ENCODE data around the gene DAPK1. TPM values are rescaled to one million over a fixed set of nuclear protein-coding genes. Genes with fewer than 3 reads are reported as not detected.
A peak's percentile ranks its signal among the peaks of the same experiment; 100 is the strongest.
"Not testable (repeated sequence)": the region's sequence is repeated elsewhere in the genome, so short reads cannot be mapped to it uniquely, and the experiment has no call there.

The DAPK1 gene
- total RNA-seq, 8 experiments from 2014 or later = 31.6 to 466 (median 50.0) TPM

DNA sequence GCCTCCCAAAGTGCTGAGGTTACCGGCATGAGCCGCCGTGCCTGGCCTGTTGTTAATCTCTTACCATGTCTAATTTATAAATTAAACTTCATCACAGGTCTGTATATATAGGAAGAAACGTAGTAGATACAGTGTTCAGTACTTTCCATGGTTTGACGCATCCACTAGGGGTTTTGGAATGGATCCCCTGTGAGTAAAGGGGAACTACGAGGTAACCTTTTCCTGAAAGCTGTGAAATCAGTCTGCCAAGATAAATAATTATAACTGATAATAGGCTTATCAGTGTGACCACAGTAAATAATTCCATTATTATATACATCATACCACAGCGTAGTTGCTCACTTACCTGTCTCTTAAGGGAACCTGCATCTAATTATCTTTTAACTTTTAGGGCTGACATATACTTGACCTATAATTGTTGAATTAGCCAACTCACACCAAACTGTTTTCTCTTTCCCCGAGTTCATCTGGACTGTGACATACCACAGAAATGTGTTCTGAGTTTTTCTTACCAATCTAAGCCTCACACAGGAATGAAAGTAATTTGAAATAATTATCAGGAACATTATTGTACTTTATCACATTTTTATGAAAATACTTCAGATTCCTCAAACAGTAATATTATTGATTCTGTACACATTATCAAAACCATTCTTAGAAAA, 42.9 kb downstream of the DAPK1 start:
- in situ Hi-C loops (cut with MboI; ENCODE audit: low pct_unique_long_range_greater_than_20kb in 2 of 9, low sequenced_read_pairs in 9 of 9, unreplicated experiment in 9 of 9) = no loop called here
- WGBS, 10 experiments = 48 to 98% (median 84%) methylated on average over 1 to 7 of the region's 8 CpGs
- no peak overlapping the region for H3K4me3 ChIP-seq
- H3K4me1 ChIP-seq (replicated peaks in 1 of 2) = peaks cover 0 to 3% of the 10 kb centered on the region in 2 donors
- no peak for ATAC-seq (replicated peaks in 6 of 8)
- no peak overlapping the region for H3K27ac ChIP-seq

DNA sequence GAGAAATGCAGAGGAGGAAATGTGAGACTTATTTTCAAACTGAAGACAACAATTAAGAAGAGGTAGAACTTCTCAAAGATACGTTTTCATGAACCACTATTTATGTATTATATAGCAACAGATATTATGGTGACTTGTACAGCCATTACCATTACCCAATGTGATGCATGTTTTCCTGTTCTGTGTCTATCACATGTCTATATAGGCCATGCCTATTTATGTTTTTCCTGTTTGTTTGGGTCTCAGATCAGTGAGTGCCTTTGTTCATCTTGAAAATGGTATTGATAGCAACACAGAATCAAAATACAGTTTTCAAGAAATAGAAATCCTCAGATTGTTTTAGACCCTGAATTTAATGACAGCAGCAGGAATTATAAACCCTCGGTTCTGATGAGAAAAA, 44.0 kb downstream of the DAPK1 start:
- Histone ChIP-seq H3K4me3 (no peak overlapping the region), H3K27ac (no peak overlapping the region), H3K4me1 (replicated peaks in 1 of 2) (peaks cover 0 to 2% of the 10 kb centered on the region in 2 donors)
- no peak for ATAC-seq (replicated peaks in 6 of 8)
- in situ Hi-C loops (cut with MboI; ENCODE audit: low pct_unique_long_range_greater_than_20kb in 2 of 9, low sequenced_read_pairs in 9 of 9, unreplicated experiment in 9 of 9) = no loop called here
- 38 to 100% (median 87%) methylated on average over 1 to 2 of the region's 2 CpGs for WGBS, 10 experiments

DNA sequence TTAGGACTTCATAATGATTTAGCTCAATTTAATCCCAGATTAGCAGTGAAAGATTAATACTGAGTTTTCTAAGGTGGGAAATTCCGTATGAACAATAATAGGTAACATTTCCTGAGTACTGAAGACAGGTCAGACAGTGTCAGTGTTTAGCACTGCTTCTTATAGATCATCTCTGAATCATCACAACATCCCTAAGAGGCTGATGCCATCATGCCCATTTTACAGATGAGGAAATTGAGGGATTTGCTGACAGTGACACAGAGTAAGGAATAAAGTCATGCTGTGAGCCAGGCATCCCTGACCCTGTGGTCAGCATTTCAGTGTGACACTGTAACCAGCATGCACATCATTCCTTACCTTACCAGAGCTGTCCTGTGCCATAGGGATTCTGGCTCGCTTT, 44.5 kb downstream of the DAPK1 start:
- in situ Hi-C loops (cut with MboI; ENCODE audit: low pct_unique_long_range_greater_than_20kb in 2 of 9, low sequenced_read_pairs in 9 of 9, unreplicated experiment in 9 of 9) = no loop called here
- Histone ChIP-seq H3K4me1 (replicated peaks in 1 of 2) (peaks cover 0 to 3% of the 10 kb centered on the region in 2 donors), H3K27ac (no peak overlapping the region), H3K4me3 (no peak overlapping the region)
- ATAC-seq (replicated peaks in 6 of 8) = no peak
- 0 to 60% (median 34%) methylated on average over 1 to 2 of the region's 2 CpGs; no CpG with 5 or more reads in 1 of the 10 experiments for WGBS, 10 experiments

DNA sequence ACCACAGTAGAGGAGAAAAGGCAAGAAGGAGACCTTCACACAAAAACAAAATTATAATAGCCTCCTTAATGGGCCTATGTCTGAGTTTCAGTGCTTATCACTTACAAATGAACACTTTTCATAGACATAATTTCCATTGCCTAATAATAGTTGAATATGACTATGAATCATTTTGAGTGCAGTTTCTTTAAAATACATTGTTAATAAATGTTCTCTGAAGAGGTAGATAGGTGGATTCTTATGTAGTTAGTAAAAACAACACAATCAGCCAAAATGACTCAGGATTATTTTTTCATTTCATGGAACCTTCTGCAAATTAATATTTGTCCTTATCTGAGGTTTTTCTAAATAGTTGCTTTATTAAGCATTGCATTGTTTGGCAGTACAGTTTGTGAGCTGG, 45.6 kb downstream of the DAPK1 start:
- Histone ChIP-seq H3K27ac (no peak overlapping the region), H3K4me1 (replicated peaks in 1 of 2) (peaks cover 0 to 3% of the 10 kb centered on the region in 2 donors), H3K4me3 (no peak overlapping the region)
- no peak for ATAC-seq (replicated peaks in 6 of 8)
- in situ Hi-C loops (cut with MboI; ENCODE audit: low pct_unique_long_range_greater_than_20kb in 2 of 9, low sequenced_read_pairs in 9 of 9, unreplicated experiment in 9 of 9) = no loop called here

DNA sequence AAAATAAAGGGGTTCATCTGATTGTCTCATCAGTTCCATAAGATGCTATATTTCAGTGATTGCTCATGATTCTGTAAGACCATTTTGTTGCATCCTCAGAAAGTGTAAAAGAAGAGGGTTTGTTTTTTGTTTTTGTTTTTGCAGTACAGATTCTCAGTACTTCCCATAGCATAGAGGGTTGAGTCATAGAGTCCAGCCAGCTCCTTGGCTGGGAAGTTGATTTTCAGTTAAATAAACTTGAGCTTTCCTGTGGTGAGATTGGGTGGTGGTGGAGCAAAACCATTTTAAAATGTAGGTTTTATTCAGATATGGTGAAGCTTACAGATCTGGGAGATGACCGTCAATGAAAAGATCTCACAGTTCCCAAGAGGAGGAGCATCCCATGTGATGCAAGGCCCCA, 48.2 kb downstream of the DAPK1 start:
- Histone ChIP-seq H3K27ac (no peak overlapping the region), H3K4me3 (no peak overlapping the region), H3K4me1 (replicated peaks in 1 of 2) (peaks cover 0 to 3% of the 10 kb centered on the region in 2 donors)
- WGBS, 10 experiments = 20 to 100% (median 84%) methylated on average over 1 of the region's 1 CpG; no CpG with 5 or more reads in 4 of the 10 experiments
- in situ Hi-C loops (cut with MboI; ENCODE audit: low pct_unique_long_range_greater_than_20kb in 2 of 9, low sequenced_read_pairs in 9 of 9, unreplicated experiment in 9 of 9) = no loop called here
- peak in 2 of 8 experiments; percentile 9 to 10 for ATAC-seq (replicated peaks in 6 of 8)

DNA sequence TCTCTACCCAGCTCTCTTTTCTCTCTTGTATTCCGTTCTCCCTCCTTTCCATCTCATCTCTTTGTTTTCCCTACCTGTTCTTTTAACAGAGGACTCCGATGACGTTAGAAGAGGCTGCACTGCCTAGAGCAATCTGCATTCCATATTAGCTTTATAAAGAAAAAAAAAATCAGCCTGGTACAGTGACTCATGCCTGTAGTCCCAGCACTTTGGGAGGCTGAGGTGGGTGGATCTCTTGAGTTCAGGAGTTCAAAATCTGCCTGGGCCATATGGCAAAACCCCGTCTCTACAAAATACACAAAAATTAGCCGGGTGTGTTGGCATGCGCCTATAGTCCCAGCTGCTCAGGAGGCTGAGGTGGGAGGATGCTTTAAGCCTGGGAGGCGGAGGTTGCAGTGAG, 49.0 kb downstream of the DAPK1 start:
- Histone ChIP-seq H3K27ac (no peak overlapping the region), H3K4me1 (replicated peaks in 1 of 2) (peaks cover 0 to 3% of the 10 kb centered on the region in 2 donors), H3K4me3 (no peak overlapping the region)
- 0 to 100% (median 67%) methylated on average over 1 to 7 of the region's 7 CpGs; no CpG with 5 or more reads in 3 of the 10 experiments for WGBS, 10 experiments
- peak in 6 of 8 experiments; percentile 54 to 90 (median 71) for ATAC-seq (replicated peaks in 6 of 8)
- in situ Hi-C loops (cut with MboI; ENCODE audit: low pct_unique_long_range_greater_than_20kb in 2 of 9, low sequenced_read_pairs in 9 of 9, unreplicated experiment in 9 of 9) = no loop called here

DNA sequence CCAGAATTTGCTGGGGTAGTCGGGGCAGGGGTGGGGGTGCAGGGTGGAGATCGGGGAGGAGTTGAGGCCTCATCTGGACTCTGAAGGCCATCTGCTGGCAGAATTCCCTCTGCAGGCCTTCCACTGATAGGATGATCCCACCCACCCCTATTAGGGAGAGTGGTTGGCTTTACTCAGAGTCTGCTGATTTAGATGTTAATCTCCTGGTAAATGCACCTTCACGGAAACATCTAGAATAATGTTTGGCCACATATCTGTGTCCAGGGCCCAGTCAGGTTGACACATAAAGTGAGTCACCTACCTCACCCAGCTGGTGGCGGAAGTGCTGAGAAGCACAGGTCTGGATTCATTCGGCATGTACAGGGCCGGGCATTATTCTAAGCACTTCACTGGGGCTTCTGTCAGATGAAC, 50.0 kb downstream of the DAPK1 start:
- H3K4me3 ChIP-seq = no peak overlapping the region
- WGBS, 10 experiments = 61 to 100% (median 74%) methylated on average over 2 to 3 of the region's 6 CpGs; no CpG with 5 or more reads in 6 of the 10 experiments
- H3K27ac ChIP-seq = no peak overlapping the region
- in situ Hi-C loops (cut with MboI; ENCODE audit: low pct_unique_long_range_greater_than_20kb in 2 of 9, low sequenced_read_pairs in 9 of 9, unreplicated experiment in 9 of 9) = no loop called here
- ATAC-seq (replicated peaks in 6 of 8) = peak in 6 of 8 experiments; percentile 45 to 75 (median 61)
- H3K4me1 ChIP-seq (replicated peaks in 1 of 2) = peaks cover 0 to 3% of the 10 kb centered on the region in 2 donors

DNA sequence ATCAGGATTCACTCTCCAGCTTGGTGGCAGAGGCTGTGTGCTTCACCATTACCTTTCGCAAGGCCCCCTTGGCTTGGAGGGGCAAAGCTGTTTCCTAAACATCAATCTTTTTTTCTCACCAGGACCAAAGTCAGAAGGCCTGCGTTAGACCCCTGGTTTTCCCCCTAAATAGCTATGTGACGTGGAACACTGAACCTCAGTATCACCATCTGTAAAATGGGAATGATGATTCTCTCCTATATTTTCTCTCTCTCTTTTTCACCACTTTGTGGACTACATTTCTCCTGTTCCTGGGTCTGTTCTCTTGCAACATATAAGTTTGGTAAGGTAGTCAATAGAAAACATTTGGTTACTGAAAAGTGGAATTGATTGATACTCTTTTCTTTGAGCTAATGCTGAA, 50.5 kb downstream of the DAPK1 start:
- 29 to 100% (median 50%) methylated on average over 1 to 2 of the region's 3 CpGs; no CpG with 5 or more reads in 3 of the 10 experiments for WGBS, 10 experiments
- H3K4me1 ChIP-seq (replicated peaks in 1 of 2) = peaks cover 0 to 3% of the 10 kb centered on the region in 2 donors

DNA sequence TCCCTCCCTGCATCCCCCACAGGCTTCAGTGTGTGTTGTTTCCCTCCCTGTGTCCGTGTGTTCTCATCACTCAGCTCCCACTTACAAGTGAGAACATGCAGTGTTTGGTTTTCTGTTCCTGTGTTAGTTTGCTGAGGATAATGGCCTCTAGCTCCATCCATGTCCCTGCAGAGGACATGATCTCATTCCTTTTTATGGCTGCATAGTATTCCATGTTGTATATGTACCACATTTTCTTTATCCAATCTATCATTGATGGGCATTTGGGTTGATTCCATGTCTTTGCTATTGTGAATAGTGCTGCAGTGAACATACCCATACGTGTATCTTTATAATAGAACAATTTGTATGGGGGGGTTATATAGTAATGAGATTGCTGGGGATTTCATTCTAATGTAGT, 51.4 kb downstream of the DAPK1 start:
- H3K27ac ChIP-seq = not testable (repeated sequence)

More for the DNA sequence above, 50.5 kb downstream of the DAPK1 start:
- Histone ChIP-seq H3K27ac (no peak overlapping the region), H3K4me3 (no peak overlapping the region)
- ATAC-seq (replicated peaks in 6 of 8) = no peak
- in situ Hi-C loops (cut with MboI; ENCODE audit: low pct_unique_long_range_greater_than_20kb in 2 of 9, low sequenced_read_pairs in 9 of 9, unreplicated experiment in 9 of 9) = no loop called here

DNA sequence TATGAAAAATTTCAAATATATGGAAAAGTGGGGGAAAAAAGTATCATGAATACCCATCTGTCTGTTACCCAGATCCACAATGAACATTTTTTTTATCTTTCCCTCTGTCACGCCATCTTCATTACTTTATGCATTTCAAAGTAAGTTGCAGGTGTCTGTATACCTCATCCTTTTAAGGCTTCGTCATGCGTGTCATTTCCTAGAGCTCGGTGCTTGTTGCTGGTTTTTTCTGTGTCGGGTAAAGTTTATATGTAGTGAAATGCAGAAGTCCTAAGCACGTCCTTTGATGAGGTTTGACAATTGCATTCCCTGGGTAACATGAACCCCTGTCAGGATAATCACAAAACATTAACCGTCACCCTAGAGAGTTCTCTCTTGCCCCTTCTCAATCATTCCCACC, 52.1 kb downstream of the DAPK1 start:
- H3K27ac ChIP-seq = no peak overlapping the region
- in situ Hi-C loops (cut with MboI; ENCODE audit: low pct_unique_long_range_greater_than_20kb in 2 of 9, low sequenced_read_pairs in 9 of 9, unreplicated experiment in 9 of 9) = no loop called here
- H3K4me1 ChIP-seq (replicated peaks in 1 of 2) = peaks cover 8 to 10% of the 10 kb centered on the region in 2 donors
- no peak overlapping the region for H3K4me3 ChIP-seq
- 67 to 100% (median 93%) methylated on average over 1 to 7 of the region's 7 CpGs; no CpG with 5 or more reads in 3 of the 10 experiments for WGBS, 10 experiments
- no peak for ATAC-seq (replicated peaks in 6 of 8)

More for the DNA sequence above, 51.4 kb downstream of the DAPK1 start:
- 29 to 100% (median 95%) methylated on average over 1 to 2 of the region's 2 CpGs; no CpG with 5 or more reads in 2 of the 10 experiments for WGBS, 10 experiments
- H3K4me3 ChIP-seq; H3K4me1 ChIP-seq (replicated peaks in 1 of 2); ATAC-seq (replicated peaks in 6 of 8); in situ Hi-C loops (cut with MboI; ENCODE audit: low pct_unique_long_range_greater_than_20kb in 2 of 9, low sequenced_read_pairs in 9 of 9, unreplicated experiment in 9 of 9): not testable (repeated sequence)

DNA sequence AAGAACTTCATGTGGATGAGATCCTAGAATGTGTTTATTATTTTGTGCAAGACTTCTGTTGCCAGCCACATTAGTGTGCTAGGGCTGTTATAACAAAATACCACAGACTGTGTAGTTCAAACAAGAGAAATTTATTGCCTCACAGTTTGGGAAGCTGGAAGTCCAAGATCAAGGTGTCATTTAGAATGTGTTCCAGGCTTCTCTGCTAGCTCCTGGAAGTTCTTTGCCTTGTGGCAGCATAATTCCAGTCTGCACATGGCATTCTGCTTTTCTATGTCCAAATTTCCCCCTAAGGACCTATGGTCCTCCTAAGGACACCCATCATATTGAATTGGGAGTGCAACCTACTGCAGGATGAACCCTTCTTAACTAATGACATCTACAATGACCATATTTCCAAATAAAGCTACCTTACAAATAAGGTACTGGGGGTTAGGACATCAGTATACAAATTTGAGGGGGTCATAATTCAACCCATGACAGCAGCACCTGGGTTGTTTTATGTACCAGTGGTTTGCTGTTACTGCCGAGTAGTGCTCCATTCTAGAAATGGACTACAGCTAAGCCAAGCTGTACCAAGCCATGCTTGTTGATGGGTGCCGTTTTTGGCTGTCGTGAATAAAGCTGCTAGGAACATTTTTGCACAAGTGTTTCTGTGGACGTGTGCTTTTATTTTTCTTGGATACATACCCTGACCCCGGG, 52.7 kb downstream of the DAPK1 start:
- in situ Hi-C loops (cut with MboI; ENCODE audit: low pct_unique_long_range_greater_than_20kb in 2 of 9, low sequenced_read_pairs in 9 of 9, unreplicated experiment in 9 of 9) = no loop called here
- Histone ChIP-seq H3K27ac (no peak overlapping the region), H3K4me1 (replicated peaks in 1 of 2) (peaks cover 9 to 12% of the 10 kb centered on the region in 2 donors), H3K4me3 (no peak overlapping the region)
- ATAC-seq (replicated peaks in 6 of 8) = no peak
- 80 to 90% (median 90%) methylated on average over 2 to 4 of the region's 5 CpGs; no CpG with 5 or more reads in 7 of the 10 experiments for WGBS, 10 experiments

DNA sequence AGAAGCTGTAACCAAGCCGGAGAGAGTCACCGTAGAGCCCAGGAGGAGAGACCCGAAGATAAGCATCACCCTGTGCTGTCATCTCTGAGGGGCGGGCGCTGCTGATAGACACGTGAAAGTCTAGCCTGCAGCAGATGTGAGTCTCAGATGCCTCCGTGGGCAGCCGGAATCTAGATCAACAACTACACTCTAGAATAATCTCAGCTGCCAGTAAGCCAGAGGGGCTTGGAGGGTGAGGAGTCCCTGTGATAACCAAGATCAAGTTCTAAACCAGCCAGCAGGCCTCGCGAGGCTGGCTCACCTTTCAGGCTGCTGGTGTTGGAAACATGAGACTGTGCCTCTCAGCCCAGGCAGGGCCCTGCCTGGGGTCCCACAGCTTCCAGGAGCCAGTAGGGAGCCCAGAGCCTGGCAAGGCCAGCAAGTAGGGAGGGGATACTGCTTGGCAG, 54.1 kb downstream of the DAPK1 start:
- WGBS, 10 experiments = 88 to 100% (median 95%) methylated on average over 1 to 7 of the region's 10 CpGs; no CpG with 5 or more reads in 6 of the 10 experiments
- H3K27ac ChIP-seq = no peak overlapping the region
- in situ Hi-C loops (cut with MboI; ENCODE audit: low pct_unique_long_range_greater_than_20kb in 2 of 9, low sequenced_read_pairs in 9 of 9, unreplicated experiment in 9 of 9) = no loop called here
- no peak for ATAC-seq (replicated peaks in 6 of 8)
- no peak overlapping the region for H3K4me3 ChIP-seq
- peaks cover 9% of the 10 kb centered on the region in 2 donors for H3K4me1 ChIP-seq (replicated peaks in 1 of 2)

DNA sequence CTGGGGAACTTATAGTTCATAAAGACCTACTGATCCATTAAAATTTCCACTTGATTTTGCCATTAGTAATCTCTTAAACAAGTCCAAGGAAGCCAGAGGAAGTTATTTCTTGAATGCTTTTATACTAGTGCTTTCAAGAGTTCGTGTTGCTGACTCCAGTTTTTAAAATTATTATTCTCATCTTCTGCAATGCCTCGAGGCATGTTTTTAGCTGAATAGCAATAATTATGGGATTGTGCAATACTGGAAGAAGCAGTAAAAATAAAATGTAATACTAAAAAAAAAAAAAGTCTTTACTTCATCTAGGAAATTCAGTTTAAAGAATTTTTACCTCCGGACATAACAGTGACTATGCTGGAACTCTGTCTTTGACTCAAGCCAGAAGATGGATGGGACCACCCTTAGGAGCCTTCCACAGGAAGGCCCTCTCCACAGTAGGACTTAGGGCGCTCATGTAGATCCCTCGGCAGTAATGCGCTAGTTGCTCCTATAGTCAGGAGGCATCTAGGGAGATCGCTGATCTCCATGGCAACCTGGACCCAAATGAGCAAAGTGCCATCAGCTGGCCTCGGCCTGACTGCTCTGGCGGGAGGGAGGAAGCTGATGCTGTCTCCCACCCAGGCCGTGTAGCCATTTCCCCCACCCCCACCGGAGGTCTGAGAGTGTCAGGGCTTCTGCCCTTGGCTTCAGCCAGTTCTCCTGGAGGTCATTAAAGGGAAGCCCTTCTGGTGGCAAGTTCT, 56.7 kb downstream of the DAPK1 start:
- H3K4me3 ChIP-seq = no peak overlapping the region
- 27 to 92% (median 75%) methylated on average over 1 to 8 of the region's 11 CpGs for WGBS, 10 experiments
- ATAC-seq (replicated peaks in 6 of 8) = peak in 7 of 8 experiments; percentile 42 to 82 (median 73)
- H3K27ac ChIP-seq = no peak overlapping the region
- H3K4me1 ChIP-seq (replicated peaks in 1 of 2) = peaks cover 9% of the 10 kb centered on the region in 2 donors
- in situ Hi-C loops (cut with MboI; ENCODE audit: low pct_unique_long_range_greater_than_20kb in 2 of 9, low sequenced_read_pairs in 9 of 9, unreplicated experiment in 9 of 9) = no loop called here

Measured in motor neuron (in vitro differentiated cells).